ENCODE measurements around the gene PTTG1IP. TPM values are rescaled to one million over a fixed set of nuclear protein-coding genes. Genes with fewer than 3 reads are reported as not detected.

Gene PTTG1IP
- total RNA-seq, 1 experiment from 2014 or later, result 330 TPM

- peaks cover 11% of the 10 kb centered on the region for H3K4me1 ChIP-seq (ENCODE audit: insufficient read depth, low read length)
- peak overlapping the region; percentile 37 for H2AFZ ChIP-seq (ENCODE audit: low read length)
- POLR2A ChIA-PET (ENCODE audit: unreplicated experiment), result no interaction called here
- peak; percentile 51 for DNase-seq
- H4K20me1 ChIP-seq (ENCODE audit: low read length), result no peaks in the 10 kb centered on the region
- no peaks in the 10 kb centered on the region for H3K79me2 ChIP-seq (ENCODE audit: low read length)
- intact Hi-C loops (cut with micrococcal nuclease), result loop anchor here (2.0 kb wide), 1 partner anchor 46 kb away; the partner anchor contains the start of gene UBE2G2
- H3K9ac ChIP-seq (ENCODE audit: low read length), result 0 out of 2 replicates have a peak overlapping the region, but pooled peaks have one; percentile 0
- no peaks in the 10 kb centered on the region for H3K9me3 ChIP-seq (ENCODE audit: low read length)
- peak overlapping the region; percentile 7; the same call in 1 of the 2 replicates for H3K27ac ChIP-seq (ENCODE audit: low read length)
- H3K27me3 ChIP-seq (ENCODE audit: low read length), result no peaks in the 10 kb centered on the region
- no peaks in the 10 kb centered on the region for H3F3A ChIP-seq (ENCODE audit: low read length, unreplicated experiment)
- CTCF ChIA-PET, result interaction anchor here (0.6 to 0.8 kb wide), 2 partner anchors 27 to 86 kb away, joined by 4 to 12 read pairs; partner anchors contain the start of gene PTTG1IP
- H3K9me2 ChIP-seq (replicated peaks; ENCODE audit: low read length), result no peaks in the 10 kb centered on the region
- H3K4me3 ChIP-seq (ENCODE audit: low read length), result peak overlapping the region; percentile 36; the same call in 1 of the 2 replicates
- peak; percentile 45 for ATAC-seq
- TF ChIP-seq EZH2phosphoT487 (IDR thresholded peaks at IDR 0.05; ENCODE audit: borderline replicate concordance, low read length) (no peak), CTCF (conservative IDR thresholded peaks at IDR 0.05; ENCODE audit: low read depth, low read length) (no peak)
- BruUV-seq (replicated peaks), result no TSS peak
- H3K36me3 ChIP-seq (ENCODE audit: low read depth, low read length), result peaks cover 23% of the 10 kb centered on the region
- peak overlapping the region; percentile 66 for H3K4me2 ChIP-seq (ENCODE audit: low read length)
Observed at GRCh38 chr21:44846485-44847260, 26.8 kb downstream of the PTTG1IP start.

DNA sequence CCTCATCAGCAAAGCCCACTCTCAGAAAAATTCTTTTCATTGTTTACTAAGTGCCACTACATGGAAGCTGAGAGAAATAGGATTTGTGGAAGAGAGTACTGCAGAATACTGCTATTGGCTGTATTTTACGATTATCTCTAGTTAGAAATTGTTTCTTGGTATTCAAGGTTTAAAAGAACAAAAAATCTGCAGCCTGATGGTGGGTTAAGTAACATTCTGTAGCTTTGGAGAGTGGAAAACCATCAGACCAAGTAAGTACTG, 27.3 kb downstream of the PTTG1IP start:
- POLR2A ChIA-PET (ENCODE audit: unreplicated experiment), result no interaction called here
- H3K4me3 ChIP-seq (ENCODE audit: low read length), result peak overlapping the region; percentile 36

More for the DNA sequence above, 27.3 kb downstream of the PTTG1IP start:
- intact Hi-C loops (cut with micrococcal nuclease), result loop anchor here (2.0 kb wide), 1 partner anchor 45 kb away; the partner anchor contains the start of gene UBE2G2
- no peaks in the 10 kb centered on the region for H3K79me2 ChIP-seq (ENCODE audit: low read length)
- no peaks in the 10 kb centered on the region for H3K9me2 ChIP-seq (replicated peaks; ENCODE audit: low read length)
- H2AFZ ChIP-seq (ENCODE audit: low read length), result peak overlapping the region; percentile 37
- TSS peak; percentile 37 for BruUV-seq (replicated peaks)
- H3K4me1 ChIP-seq (ENCODE audit: insufficient read depth, low read length), result peaks cover 11% of the 10 kb centered on the region
- CTCF ChIA-PET, result interaction anchor here (0.6 to 0.8 kb wide), 2 partner anchors 27 to 86 kb away, joined by 4 to 12 read pairs; partner anchors contain the start of gene PTTG1IP
- H3K27ac ChIP-seq (ENCODE audit: low read length), result peak overlapping the region; percentile 7; the same call in 1 of the 2 replicates
- no peaks in the 10 kb centered on the region for H4K20me1 ChIP-seq (ENCODE audit: low read length)
- 0 out of 2 replicates have a peak overlapping the region, but pooled peaks have one; percentile 0 for H3K9ac ChIP-seq (ENCODE audit: low read length)
- DNase-seq (no peak), ATAC-seq (no peak)
- H3K36me3 ChIP-seq (ENCODE audit: low read depth, low read length), result peaks cover 19% of the 10 kb centered on the region
- H3K27me3 ChIP-seq (ENCODE audit: low read length), result no peaks in the 10 kb centered on the region
- H3K4me2 ChIP-seq (ENCODE audit: low read length), result peak overlapping the region; percentile 66
- H3F3A ChIP-seq (ENCODE audit: low read length, unreplicated experiment), result no peaks in the 10 kb centered on the region
- H3K9me3 ChIP-seq (ENCODE audit: low read length), result no peaks in the 10 kb centered on the region
- TF ChIP-seq CTCF (conservative IDR thresholded peaks at IDR 0.05; ENCODE audit: low read depth, low read length) (peak; percentile 28; the same call in 1 of the 2 replicates), EZH2 (IDR thresholded peaks at IDR 0.05; ENCODE audit: low read length, unreplicated experiment) (no peak), EZH2phosphoT487 (IDR thresholded peaks at IDR 0.05; ENCODE audit: borderline replicate concordance, low read length) (no peak)
